ENCODE data around the gene PLPP3. TPM values are rescaled to one million over a fixed set of nuclear protein-coding genes. Genes with fewer than 3 reads are reported as not detected.

The PLPP3 gene
- total RNA-seq, result 100 to 1,000 TPM in 1 of 2 donors, 10 to 100 TPM in 1; 40.4 to 107 TPM

DNA sequence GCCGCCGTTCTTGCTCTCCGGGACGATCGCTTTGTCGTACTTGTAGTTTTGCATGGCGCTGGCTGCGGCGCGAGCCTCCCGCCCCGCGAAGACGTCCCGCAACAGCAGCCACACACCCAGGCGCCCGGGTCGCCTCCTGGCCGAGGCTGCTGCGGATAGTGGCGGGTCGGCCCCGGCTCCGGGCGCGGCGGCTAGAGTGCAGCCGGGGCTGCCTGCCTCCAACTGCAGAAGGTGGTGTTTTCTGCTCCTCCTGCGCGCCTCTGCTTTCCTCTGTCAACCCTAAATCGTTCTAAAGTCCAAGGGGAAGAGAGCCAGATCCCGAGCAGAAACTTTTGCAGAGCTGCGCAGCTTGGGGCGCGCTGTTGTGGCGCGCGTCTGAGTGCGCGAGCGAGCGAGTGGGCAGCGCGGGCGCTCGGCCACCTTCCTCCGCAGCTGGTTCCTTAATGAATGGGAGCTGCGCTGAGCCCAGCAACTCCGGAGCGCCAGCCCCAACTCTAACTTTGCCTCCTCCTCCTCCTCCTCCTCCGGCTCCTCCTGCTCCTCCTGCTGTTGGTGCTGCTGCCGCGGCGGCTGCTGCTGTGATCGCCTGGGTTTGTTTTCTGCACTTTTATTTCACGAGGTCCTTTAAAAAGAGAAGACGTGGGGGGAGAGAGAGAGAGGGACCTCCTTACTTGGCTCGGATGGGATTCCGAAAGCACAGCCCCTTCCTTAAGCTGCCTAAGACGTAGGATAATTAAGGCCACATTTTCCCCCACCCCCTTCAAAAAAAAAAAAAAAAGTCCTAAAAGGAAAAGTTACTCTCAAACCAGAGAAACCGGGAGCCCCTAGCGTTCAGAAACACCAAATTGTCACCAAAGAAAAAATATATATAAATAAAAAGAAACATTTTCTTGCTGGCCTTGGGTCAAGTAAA is at the start of gene PLPP3:
Gene PLPP3 (minus strand): TSS at position 601 of the 913 bp plus-strand sequence. CDS start 547 bp downstream, at position 54.
- no peaks in the 10 kb centered on the region for H3K9me3 ChIP-seq
- H3K4me1 ChIP-seq (replicated peaks), result no peaks in the 10 kb centered on the region
- TF ChIP-seq POLR2A (IDR thresholded peaks at IDR 0.05) (peak; percentile 84), POLR2AphosphoS5 (IDR thresholded peaks at IDR 0.05) (peak; percentile 78)
- TF ChIP-seq, protein P1, sequence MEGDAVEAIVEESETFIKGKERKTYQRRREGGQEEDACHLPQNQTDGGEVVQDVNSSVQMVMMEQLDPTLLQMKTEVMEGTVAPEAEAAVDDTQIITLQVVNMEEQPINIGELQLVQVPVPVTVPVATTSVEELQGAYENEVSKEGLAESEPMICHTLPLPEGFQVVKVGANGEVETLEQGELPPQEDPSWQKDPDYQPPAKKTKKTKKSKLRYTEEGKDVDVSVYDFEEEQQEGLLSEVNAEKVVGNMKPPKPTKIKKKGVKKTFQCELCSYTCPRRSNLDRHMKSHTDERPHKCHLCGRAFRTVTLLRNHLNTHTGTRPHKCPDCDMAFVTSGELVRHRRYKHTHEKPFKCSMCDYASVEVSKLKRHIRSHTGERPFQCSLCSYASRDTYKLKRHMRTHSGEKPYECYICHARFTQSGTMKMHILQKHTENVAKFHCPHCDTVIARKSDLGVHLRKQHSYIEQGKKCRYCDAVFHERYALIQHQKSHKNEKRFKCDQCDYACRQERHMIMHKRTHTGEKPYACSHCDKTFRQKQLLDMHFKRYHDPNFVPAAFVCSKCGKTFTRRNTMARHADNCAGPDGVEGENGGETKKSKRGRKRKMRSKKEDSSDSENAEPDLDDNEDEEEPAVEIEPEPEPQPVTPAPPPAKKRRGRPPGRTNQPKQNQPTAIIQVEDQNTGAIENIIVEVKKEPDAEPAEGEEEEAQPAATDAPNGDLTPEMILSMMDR (IDR thresholded peaks at IDR 0.05), result peak; percentile 30 to 41 (median 40)
- intact Hi-C loops (cut with DNase I), result loop anchor here (2.0 to 10.0 kb wide), 10 partner anchors 104 to 1114 kb away; no protein-coding TSS in a partner anchor
- under 1% methylated on average over 62 of the region's 62 CpGs for WGBS
- peak within 1 kb of the TSS; percentile 91 to 95 for H3K27ac ChIP-seq
- no peaks in the 10 kb centered on the region for H3K27me3 ChIP-seq (replicated peaks; ENCODE audit: insufficient read depth)
- no peaks in the 10 kb centered on the region for H3K36me3 ChIP-seq
- H3K4me3 ChIP-seq, result peak within 1 kb of the TSS; percentile 74 to 88
- DNase-seq (ENCODE audit: low spot score), result peak; percentile 89

DNA sequence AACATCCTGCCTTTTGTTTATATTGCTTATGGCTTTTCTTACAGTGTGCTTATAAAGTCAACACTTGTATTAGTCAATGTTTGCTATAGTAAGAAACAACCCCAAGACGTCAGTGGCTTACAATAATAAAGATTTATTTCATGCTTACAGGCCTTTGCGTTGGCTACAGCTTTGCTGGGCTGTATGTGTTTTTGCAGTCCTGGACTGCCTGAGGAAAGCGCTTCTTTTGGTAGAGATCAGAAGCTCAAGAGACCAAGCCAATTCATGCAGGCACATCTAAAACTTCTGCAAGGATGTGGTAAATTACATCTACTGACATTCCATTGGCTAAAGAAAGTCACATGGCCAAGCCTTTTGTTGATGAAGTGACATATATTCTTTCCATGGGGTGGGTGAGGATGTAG is 48.3 kb upstream of the PLPP3 start:
- Histone ChIP-seq H3K9me3 (no peaks in the 10 kb centered on the region), H3K4me3 (no peak overlapping the region), H3K36me3 (no peaks in the 10 kb centered on the region), H3K27me3 (replicated peaks; ENCODE audit: insufficient read depth) (no peaks in the 10 kb centered on the region), H3K4me1 (replicated peaks) (no peaks in the 10 kb centered on the region), H3K27ac (no peak overlapping the region)
- intact Hi-C loops (cut with DNase I), result no loop called here
- TF ChIP-seq, protein P1 (IDR thresholded peaks at IDR 0.05), result no peak
- TF ChIP-seq POLR2A (IDR thresholded peaks at IDR 0.05), result no peak
- TF ChIP-seq POLR2AphosphoS5 (IDR thresholded peaks at IDR 0.05), result no peak
- WGBS, result 64% methylated on average over 3 of the region's 3 CpGs
- no peak for DNase-seq (ENCODE audit: low spot score)

DNA sequence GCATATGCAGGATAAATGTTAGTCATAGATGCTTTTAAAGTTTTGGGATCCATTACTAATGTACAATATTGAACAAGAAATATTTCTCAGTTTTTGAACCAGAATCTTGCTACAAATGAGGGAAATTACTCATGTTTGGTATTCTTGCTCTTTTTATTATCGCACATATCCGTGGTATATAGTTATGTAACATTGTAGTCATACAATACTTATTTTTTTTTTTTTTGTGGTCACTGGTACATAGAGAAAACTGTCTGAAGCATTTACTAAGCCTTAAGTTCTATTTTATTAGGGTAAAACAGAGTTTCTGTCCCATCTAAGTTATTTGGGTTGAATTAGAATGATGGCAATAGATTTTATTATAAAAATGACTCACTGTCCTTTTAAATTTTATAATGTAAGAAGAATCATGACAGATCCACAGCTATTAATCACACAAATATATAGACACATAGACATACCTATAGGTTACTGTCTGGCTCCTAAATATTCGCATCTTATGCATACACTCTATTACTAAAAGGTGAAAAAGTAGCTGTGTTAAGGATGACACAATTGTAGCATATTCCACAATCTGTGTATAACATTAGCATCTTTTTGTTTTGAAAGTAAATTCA is 47.8 kb upstream of the PLPP3 start:
- no peaks in the 10 kb centered on the region for H3K36me3 ChIP-seq
- no peaks in the 10 kb centered on the region for H3K4me1 ChIP-seq (replicated peaks)
- H3K4me3 ChIP-seq, result no peak overlapping the region
- 84% methylated on average over 3 of the region's 3 CpGs for WGBS
- intact Hi-C loops (cut with DNase I), result no loop called here
- TF ChIP-seq POLR2AphosphoS5 (IDR thresholded peaks at IDR 0.05), result no peak
- TF ChIP-seq POLR2A (IDR thresholded peaks at IDR 0.05), result no peak
- TF ChIP-seq, protein P1 (IDR thresholded peaks at IDR 0.05), result no peak
- no peak overlapping the region for H3K27ac ChIP-seq
- DNase-seq (ENCODE audit: low spot score), result no peak
- no peaks in the 10 kb centered on the region for H3K27me3 ChIP-seq (replicated peaks; ENCODE audit: insufficient read depth)
- no peaks in the 10 kb centered on the region for H3K9me3 ChIP-seq

DNA sequence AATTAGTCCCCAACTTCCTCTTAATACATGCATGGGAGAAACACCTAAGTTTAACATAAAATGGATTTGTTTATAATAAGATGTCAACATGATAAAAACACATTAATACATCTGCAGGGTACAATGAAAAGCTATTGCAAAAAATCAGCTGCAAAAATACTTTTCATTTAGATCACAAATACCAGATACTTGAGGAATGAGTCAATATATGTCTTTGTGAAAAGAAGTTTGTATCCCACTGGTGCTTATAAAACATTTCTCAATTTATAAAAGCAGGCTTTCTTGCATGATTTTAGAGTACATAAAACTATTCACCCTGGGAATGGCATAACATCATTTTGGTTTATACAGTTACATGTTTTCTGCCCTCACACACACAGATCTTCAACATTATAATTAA is 47.2 kb upstream of the PLPP3 start:
- TF ChIP-seq POLR2AphosphoS5 (IDR thresholded peaks at IDR 0.05) (no peak), POLR2A (IDR thresholded peaks at IDR 0.05) (no peak)
- TF ChIP-seq, protein P1 (IDR thresholded peaks at IDR 0.05), result no peak
- no peaks in the 10 kb centered on the region for H3K9me3 ChIP-seq
- no peaks in the 10 kb centered on the region for H3K4me1 ChIP-seq (replicated peaks)
- no peaks in the 10 kb centered on the region for H3K36me3 ChIP-seq
- H3K4me3 ChIP-seq, result no peak overlapping the region
- no peak for DNase-seq (ENCODE audit: low spot score)
- H3K27me3 ChIP-seq (replicated peaks; ENCODE audit: insufficient read depth), result no peaks in the 10 kb centered on the region
- intact Hi-C loops (cut with DNase I), result no loop called here
- no peak overlapping the region for H3K27ac ChIP-seq

Measured in prostate gland (tissue), 2 donors.